T-helper 2 cell treated with Interferon-gamma antibody and Interleukin-4, amounts not matched to agents 5 μg/mL and 100 μg/mL, for 36 hours (primary cell): ENCODE measurements around the gene MYT1.

Experiments
- DNase-seq: peaks from one replicate; pipeline ENCODE4 v3.0.0; 2021; ENCODE audit warnings: low spot score
- H3K27ac Mint-ChIP-seq: one replicate; pipeline ENCODE4 v1.8.0; 2021; ENCODE audit warnings: mild to moderate bottlenecking, mixed read lengths
- H3K27me3 Mint-ChIP-seq: one replicate; pipeline ENCODE4 v1.8.0; 2021; ENCODE audit warnings: low read depth, mixed read lengths
- H3K36me3 Mint-ChIP-seq: one replicate; pipeline ENCODE4 v1.8.0; 2021; ENCODE audit warnings: low read depth, mixed read lengths
- H3K4me1 Mint-ChIP-seq: one replicate; pipeline ENCODE4 v1.8.0; 2021; ENCODE audit warnings: low read depth, mixed read lengths
- H3K4me3 Mint-ChIP-seq: one replicate; pipeline ENCODE4 v1.8.0; 2022; ENCODE audit warnings: mild to moderate bottlenecking, moderate library complexity, mixed read lengths
- H3K9me3 Mint-ChIP-seq: one replicate; pipeline ENCODE4 v1.8.0; 2021; ENCODE audit warnings: mixed read lengths

Gene MYT1

GRCh38 chr20:64193058-64193457, 28.8 kb downstream of the MYT1 start:
- H3K36me3 Mint-ChIP-seq, result no peaks in the 10 kb centered on the region
- H3K9me3 Mint-ChIP-seq, result no peaks in the 10 kb centered on the region
- H3K27me3 Mint-ChIP-seq, result no peaks in the 10 kb centered on the region
- no peaks in the 10 kb centered on the region for H3K4me1 Mint-ChIP-seq
- no peak overlapping the region for H3K27ac Mint-ChIP-seq
- H3K4me3 Mint-ChIP-seq, result no peak overlapping the region
- no peak for DNase-seq

- Mint-ChIP-seq H3K4me3 (no peak overlapping the region), H3K9me3 (no peaks in the 10 kb centered on the region), H3K27me3 (no peaks in the 10 kb centered on the region), H3K27ac (no peak overlapping the region), H3K36me3 (no peaks in the 10 kb centered on the region), H3K4me1 (no peaks in the 10 kb centered on the region)
- no peak for DNase-seq
Measured at GRCh38 chr20:64194269-64194668, 30.0 kb downstream of the MYT1 start.

- Mint-ChIP-seq H3K27me3 (no peaks in the 10 kb centered on the region), H3K36me3 (no peaks in the 10 kb centered on the region), H3K9me3 (no peaks in the 10 kb centered on the region), H3K4me3 (no peak overlapping the region), H3K27ac (no peak overlapping the region), H3K4me1 (no peaks in the 10 kb centered on the region)
- no peak for DNase-seq
Measured at GRCh38 chr20:64196309-64196708, 32.1 kb downstream of the MYT1 start.

GRCh38 chr20:64196847-64197306, 32.6 kb downstream of the MYT1 start:
- H3K36me3 Mint-ChIP-seq, result no peaks in the 10 kb centered on the region
- no peak overlapping the region for H3K27ac Mint-ChIP-seq
- no peaks in the 10 kb centered on the region for H3K27me3 Mint-ChIP-seq
- no peaks in the 10 kb centered on the region for H3K4me1 Mint-ChIP-seq
- no peak for DNase-seq
- H3K4me3 Mint-ChIP-seq, result no peak overlapping the region
- H3K9me3 Mint-ChIP-seq, result no peaks in the 10 kb centered on the region

- no peak overlapping the region for H3K4me3 Mint-ChIP-seq
- H3K9me3 Mint-ChIP-seq, result no peaks in the 10 kb centered on the region
- H3K27ac Mint-ChIP-seq, result no peak overlapping the region
Measured at GRCh38 chr20:64198347-64198746, 34.1 kb downstream of the MYT1 start.

GRCh38 chr20:64199395-64199794, 35.1 kb downstream of the MYT1 start:
- Mint-ChIP-seq H3K4me3 (no peak overlapping the region), H3K9me3 (no peaks in the 10 kb centered on the region), H3K36me3 (no peaks in the 10 kb centered on the region), H3K4me1 (no peaks in the 10 kb centered on the region), H3K27me3 (no peaks in the 10 kb centered on the region), H3K27ac (no peak overlapping the region)
- DNase-seq, result no peak

More at GRCh38 chr20:64198347-64198746, 34.1 kb downstream of the MYT1 start:
- no peaks in the 10 kb centered on the region for H3K4me1 Mint-ChIP-seq
- H3K36me3 Mint-ChIP-seq, result no peaks in the 10 kb centered on the region
- no peak for DNase-seq
- no peaks in the 10 kb centered on the region for H3K27me3 Mint-ChIP-seq

- Mint-ChIP-seq H3K27me3 (no peaks in the 10 kb centered on the region), H3K4me1 (no peaks in the 10 kb centered on the region), H3K27ac (no peak overlapping the region), H3K36me3 (no peaks in the 10 kb centered on the region), H3K9me3 (no peaks in the 10 kb centered on the region), H3K4me3 (no peak overlapping the region)
- DNase-seq, result no peak
Measured at GRCh38 chr20:64200740-64201139, 36.5 kb downstream of the MYT1 start.

GRCh38 chr20:64201653-64202052, 37.4 kb downstream of the MYT1 start:
- Mint-ChIP-seq H3K4me3 (no peak overlapping the region), H3K36me3 (no peaks in the 10 kb centered on the region), H3K4me1 (no peaks in the 10 kb centered on the region), H3K9me3 (no peaks in the 10 kb centered on the region), H3K27ac (no peak overlapping the region), H3K27me3 (no peaks in the 10 kb centered on the region)
- DNase-seq, result no peak

- H3K27ac Mint-ChIP-seq, result no peak overlapping the region
- no peaks in the 10 kb centered on the region for H3K9me3 Mint-ChIP-seq
- H3K4me1 Mint-ChIP-seq, result no peaks in the 10 kb centered on the region
- no peak overlapping the region for H3K4me3 Mint-ChIP-seq
- no peaks in the 10 kb centered on the region for H3K27me3 Mint-ChIP-seq
- no peak for DNase-seq
- H3K36me3 Mint-ChIP-seq, result no peaks in the 10 kb centered on the region
Measured at GRCh38 chr20:64203037-64203777, 39.0 kb downstream of the MYT1 start.

- no peak overlapping the region for H3K4me3 Mint-ChIP-seq
- H3K27ac Mint-ChIP-seq, result no peak overlapping the region
- H3K4me1 Mint-ChIP-seq, result no peaks in the 10 kb centered on the region
- no peaks in the 10 kb centered on the region for H3K36me3 Mint-ChIP-seq
- H3K9me3 Mint-ChIP-seq, result no peaks in the 10 kb centered on the region
- no peak for DNase-seq
- no peaks in the 10 kb centered on the region for H3K27me3 Mint-ChIP-seq
Measured at GRCh38 chr20:64205611-64206026, 41.4 kb downstream of the MYT1 start.

GRCh38 chr20:64206614-64207013, 42.4 kb downstream of the MYT1 start:
- no peak for DNase-seq
- H3K9me3 Mint-ChIP-seq, result no peaks in the 10 kb centered on the region
- no peaks in the 10 kb centered on the region for H3K36me3 Mint-ChIP-seq
- no peaks in the 10 kb centered on the region for H3K27me3 Mint-ChIP-seq
- no peak overlapping the region for H3K4me3 Mint-ChIP-seq
- H3K4me1 Mint-ChIP-seq, result no peaks in the 10 kb centered on the region
- H3K27ac Mint-ChIP-seq, result no peak overlapping the region

GRCh38 chr20:64207641-64208590, 43.7 kb downstream of the MYT1 start:
- Mint-ChIP-seq H3K9me3 (no peaks in the 10 kb centered on the region), H3K4me1 (no peaks in the 10 kb centered on the region), H3K4me3 (no peak overlapping the region), H3K27me3 (no peaks in the 10 kb centered on the region), H3K36me3 (no peaks in the 10 kb centered on the region), H3K27ac (no peak overlapping the region)
- no peak for DNase-seq

- no peak overlapping the region for H3K4me3 Mint-ChIP-seq
- no peaks in the 10 kb centered on the region for H3K27me3 Mint-ChIP-seq
- DNase-seq, result no peak
- no peaks in the 10 kb centered on the region for H3K9me3 Mint-ChIP-seq
- no peak overlapping the region for H3K27ac Mint-ChIP-seq
- no peaks in the 10 kb centered on the region for H3K36me3 Mint-ChIP-seq
- H3K4me1 Mint-ChIP-seq, result no peaks in the 10 kb centered on the region
Measured at GRCh38 chr20:64209148-64209547, 44.9 kb downstream of the MYT1 start.

- Mint-ChIP-seq H3K9me3 (no peaks in the 10 kb centered on the region), H3K4me1 (peaks cover 5% of the 10 kb centered on the region), H3K27ac (no peak overlapping the region), H3K36me3 (no peaks in the 10 kb centered on the region), H3K4me3 (no peak overlapping the region), H3K27me3 (no peaks in the 10 kb centered on the region)
- no peak for DNase-seq
Measured at GRCh38 chr20:64210656-64211369, 46.6 kb downstream of the MYT1 start.
